ENCODE results near the gene C14orf119. TPM values are rescaled to one million over a fixed set of nuclear protein-coding genes. Genes with fewer than 3 reads are reported as not detected.

C14orf119 gene
- total and polyA plus RNA-seq, 3 donors from 2014 or later = 17.7 to 60.8 (median 26.9) TPM

- H3K27ac ChIP-seq = no peak overlapping the region
- intact Hi-C loops (cut with DNase I; ENCODE audit: low total_unique reads) = no loop called here
- TF ChIP-seq CTCF (IDR thresholded peaks at IDR 0.05) = no peak
- TF ChIP-seq POLR2A (IDR thresholded peaks at IDR 0.05) = no peak
- H3K36me3 ChIP-seq (ENCODE audit: low read depth, missing control alignments) = no peaks in the 10 kb centered on the region
- H3K4me1 ChIP-seq = peaks cover 37% of the 10 kb centered on the region
- DNase-seq = no peak
- H3K27me3 ChIP-seq = no peaks in the 10 kb centered on the region
- 81 to 91% methylated on average over 23 of the region's 23 CpGs for WGBS, 2 donors
- no peak overlapping the region for H3K4me3 ChIP-seq
- no peaks in the 10 kb centered on the region for H3K9me3 ChIP-seq
These were observed 28.2 kb upstream of the C14orf119 start for GRCh38 chr14:23066855-23067744.

- intact Hi-C loops (cut with DNase I; ENCODE audit: low total_unique reads) = no loop called here
- H3K36me3 ChIP-seq (ENCODE audit: low read depth, missing control alignments) = no peaks in the 10 kb centered on the region
These were observed 27.2 kb upstream of the C14orf119 start for GRCh38 chr14:23067847-23068788.

GRCh38 chr14:23068789-23069412 is 26.4 kb upstream of the C14orf119 start:
- no peaks in the 10 kb centered on the region for H3K27me3 ChIP-seq
- H3K4me1 ChIP-seq = peaks cover 36% of the 10 kb centered on the region
- no peak overlapping the region for H3K27ac ChIP-seq
- H3K36me3 ChIP-seq (ENCODE audit: low read depth, missing control alignments) = no peaks in the 10 kb centered on the region
- peak; percentile 90 for DNase-seq
- intact Hi-C loops (cut with DNase I; ENCODE audit: low total_unique reads) = no loop called here
- H3K9me3 ChIP-seq = no peaks in the 10 kb centered on the region
- WGBS, 2 donors = 40 to 52% methylated on average over 8 of the region's 8 CpGs
- TF ChIP-seq CTCF (IDR thresholded peaks at IDR 0.05) (peak; percentile 92 to 97 (median 94)), POLR2A (IDR thresholded peaks at IDR 0.05) (no peak)
- no peak overlapping the region for H3K4me3 ChIP-seq

More at GRCh38 chr14:23067847-23068788, 27.2 kb upstream of the C14orf119 start:
- no peak for DNase-seq
- H3K4me3 ChIP-seq = no peak overlapping the region
- H3K27me3 ChIP-seq = no peaks in the 10 kb centered on the region
- 73 to 76% methylated on average over 9 to 14 of the region's 14 CpGs for WGBS, 2 donors
- no peaks in the 10 kb centered on the region for H3K9me3 ChIP-seq
- no peak overlapping the region for H3K27ac ChIP-seq
- no peak for TF ChIP-seq POLR2A (IDR thresholded peaks at IDR 0.05)
- TF ChIP-seq CTCF (IDR thresholded peaks at IDR 0.05) = no peak
- H3K4me1 ChIP-seq = peaks cover 36% of the 10 kb centered on the region

GRCh38 chr14:23069413-23069806 is 25.9 kb upstream of the C14orf119 start:
- no peak for DNase-seq
- intact Hi-C loops (cut with DNase I; ENCODE audit: low total_unique reads) = no loop called here
- Histone ChIP-seq H3K27ac (no peak overlapping the region), H3K27me3 (no peaks in the 10 kb centered on the region), H3K4me1 (peaks cover 36% of the 10 kb centered on the region), H3K9me3 (no peaks in the 10 kb centered on the region), H3K4me3 (no peak overlapping the region), H3K36me3 (ENCODE audit: low read depth, missing control alignments) (no peaks in the 10 kb centered on the region)
- WGBS, 2 donors = 78 to 84% methylated on average over 4 of the region's 4 CpGs
- no peak for TF ChIP-seq POLR2A (IDR thresholded peaks at IDR 0.05)
- no peak for TF ChIP-seq CTCF (IDR thresholded peaks at IDR 0.05)
